ENCODE data around the gene WWOX. TPM values are rescaled to one million over a fixed set of nuclear protein-coding genes. Genes with fewer than 3 reads are reported as not detected.

Gene WWOX
- total and polyA plus RNA-seq, 2 donors (not counting 1 experiment from before 2014, with no cell fraction given): 10.5 to 42.3 TPM

GRCh38 chr16:78647019-78647418 lies 547.6 kb downstream of the WWOX start:
- Mint-ChIP-seq H3K4me3 (no peak overlapping the region), H3K27ac (no peak overlapping the region), H3K27me3 (no peaks in the 10 kb centered on the region), H3K4me1 (no peaks in the 10 kb centered on the region), H3K9me3 (ENCODE audit: insufficient read depth) (no peaks in the 10 kb centered on the region)
- no peak overlapping the region for H3K4me2 ChIP-seq (replicated peaks; ENCODE audit: low read depth, low read length, poor library complexity, severe bottlenecking)
- H3K27me3 ChIP-seq (replicated peaks in 1 of 4; ENCODE audit: control extremely low read depth in 1 of 4, control insufficient read depth in 3 of 4, insufficient read depth in 4 of 4, low read length in 3 of 4): no peaks in the 10 kb centered on the region
- H3K4me3 ChIP-seq (ENCODE audit: control extremely low read depth in 1 of 5, extremely low read depth in 1 of 5, insufficient read depth in 1 of 5, low read depth in 2 of 5, low read length in 4 of 5): no peak overlapping the region
- ATAC-seq (ENCODE audit: low read depth): no peak
- ChIA-PET POLR2A (no interaction called here), CTCF (no interaction called here)
- DNase-seq: no peak
- H3K9me3 ChIP-seq (ENCODE audit: control extremely low read depth in 1 of 3, control insufficient read depth in 2 of 3, insufficient read depth in 1 of 3, low read length in 2 of 3): no peaks in the 10 kb centered on the region
- no peak for TF ChIP-seq EZH2 (IDR thresholded peaks at IDR 0.05; ENCODE audit: borderline replicate concordance, insufficient read depth, low read depth, low read length, poor library complexity, severe bottlenecking)
- TF ChIP-seq CTCF (IDR thresholded peaks at IDR 0.05): no peak
- no peaks in the 10 kb centered on the region for H3K36me3 ChIP-seq (replicated peaks in 1 of 2; ENCODE audit: control extremely low read depth in 1 of 2, control insufficient read depth in 1 of 2, extremely low read depth in 1 of 2, insufficient read depth in 2 of 2, low read length in 1 of 2)
- H3K79me2 ChIP-seq (ENCODE audit: control insufficient read depth, insufficient read depth, low read length): no peaks in the 10 kb centered on the region
- H3K4me1 ChIP-seq (ENCODE audit: control insufficient read depth in 2 of 2, insufficient read depth in 2 of 2, low read length in 2 of 2): no peaks in the 10 kb centered on the region
- H4K20me1 ChIP-seq (ENCODE audit: control insufficient read depth, insufficient read depth, low read length, poor library complexity, severe bottlenecking): no peaks in the 10 kb centered on the region
- H3K27ac ChIP-seq (ENCODE audit: low read length in 2 of 2): no peak overlapping the region
- 89% methylated on average over 3 of the region's 3 CpGs for WGBS (ENCODE audit: insufficient coverage)
- no peak overlapping the region for H2AFZ ChIP-seq (ENCODE audit: insufficient read depth, low read depth, low read length, poor library complexity, severe bottlenecking)
- no peak overlapping the region for H3K9ac ChIP-seq (ENCODE audit: low read length)
- intact Hi-C loops (cut with micrococcal nuclease): no loop called here

- Histone ChIP-seq H3K9ac (ENCODE audit: low read length) (no peak overlapping the region), H4K20me1 (ENCODE audit: control insufficient read depth, insufficient read depth, low read length, poor library complexity, severe bottlenecking) (no peaks in the 10 kb centered on the region), H2AFZ (ENCODE audit: insufficient read depth, low read depth, low read length, poor library complexity, severe bottlenecking) (no peak overlapping the region), H3K27me3 (replicated peaks in 1 of 4; ENCODE audit: control extremely low read depth in 1 of 4, control insufficient read depth in 3 of 4, insufficient read depth in 4 of 4, low read length in 3 of 4) (no peaks in the 10 kb centered on the region), H3K36me3 (replicated peaks in 1 of 2; ENCODE audit: control extremely low read depth in 1 of 2, control insufficient read depth in 1 of 2, extremely low read depth in 1 of 2, insufficient read depth in 2 of 2, low read length in 1 of 2) (no peaks in the 10 kb centered on the region), H3K4me1 (ENCODE audit: control insufficient read depth in 2 of 2, insufficient read depth in 2 of 2, low read length in 2 of 2) (no peaks in the 10 kb centered on the region), H3K9me3 (ENCODE audit: control extremely low read depth in 1 of 3, control insufficient read depth in 2 of 3, insufficient read depth in 1 of 3, low read length in 2 of 3) (no peaks in the 10 kb centered on the region), H3K27ac (ENCODE audit: low read length in 2 of 2) (no peak overlapping the region), H3K4me2 (replicated peaks; ENCODE audit: low read depth, low read length, poor library complexity, severe bottlenecking) (no peak overlapping the region), H3K79me2 (ENCODE audit: control insufficient read depth, insufficient read depth, low read length) (no peaks in the 10 kb centered on the region), H3K4me3 (ENCODE audit: control extremely low read depth in 1 of 5, extremely low read depth in 1 of 5, insufficient read depth in 1 of 5, low read depth in 2 of 5, low read length in 4 of 5) (no peak overlapping the region)
- TF ChIP-seq CTCF (IDR thresholded peaks at IDR 0.05): no peak
- no peak for TF ChIP-seq EZH2 (IDR thresholded peaks at IDR 0.05; ENCODE audit: borderline replicate concordance, insufficient read depth, low read depth, low read length, poor library complexity, severe bottlenecking)
- no peak overlapping the region for H3K4me3 Mint-ChIP-seq
- WGBS (ENCODE audit: insufficient coverage): 100% methylated on average over 1 of the region's 2 CpGs
- no peak for ATAC-seq (ENCODE audit: low read depth)
- CTCF ChIA-PET: no interaction called here
- intact Hi-C loops (cut with micrococcal nuclease): no loop called here
- DNase-seq: no peak
- H3K4me1 Mint-ChIP-seq: no peaks in the 10 kb centered on the region
- H3K9me3 Mint-ChIP-seq (ENCODE audit: insufficient read depth): no peaks in the 10 kb centered on the region
- no peak overlapping the region for H3K27ac Mint-ChIP-seq
- H3K27me3 Mint-ChIP-seq: no peaks in the 10 kb centered on the region
- POLR2A ChIA-PET: no interaction called here
These were observed 548.0 kb downstream of the WWOX start for GRCh38 chr16:78647491-78647890.
